ENCODE measurements around the gene KLHDC8B.

GRCh38 chr3:49140080-49140479 is 31.3 kb upstream of the KLHDC8B start:
- TF ChIP-seq CTCF (IDR thresholded peaks at IDR 0.05), result no peak
- no peak for TF ChIP-seq POLR2A (IDR thresholded peaks at IDR 0.05)
